Mesothelial cell of epicardium (in vitro differentiated cells): Measurements from ENCODE around the gene TRPM3. TPM values are rescaled to one million over a fixed set of nuclear protein-coding genes. Genes with fewer than 3 reads are reported as not detected.

Experiments
- DNase-seq, 2 experiments: peaks; one replicate each; pipeline ENCODE4 v3.0.0; 2021; ENCODE audit warnings: low spot score in 2 of 2; ENCODE audit not compliant: unreplicated experiment in 2 of 2
- H3K27ac Mint-ChIP-seq: 2 replicates; pipeline ENCODE4 v1.8.0; 2021; ENCODE audit warnings: mixed read lengths
- H3K27me3 Mint-ChIP-seq: 2 replicates; pipeline ENCODE4 v1.8.0; 2021; ENCODE audit warnings: low read depth, mixed read lengths
- H3K36me3 Mint-ChIP-seq: 2 replicates; pipeline ENCODE4 v1.8.0; 2021; ENCODE audit warnings: mixed read lengths
- H3K4me1 Mint-ChIP-seq: 2 replicates; pipeline ENCODE4 v1.8.0; 2021; ENCODE audit warnings: mixed read lengths
- H3K4me3 Mint-ChIP-seq: 2 replicates; pipeline ENCODE4 v1.8.0; 2021; ENCODE audit warnings: mild to moderate bottlenecking, moderate library complexity, mixed read lengths
- H3K9me3 Mint-ChIP-seq: 2 replicates; pipeline ENCODE4 v1.8.0; 2021; ENCODE audit warnings: mixed read lengths
- total RNA-seq: library from RNA; stranded (reverse); gene quantifications from 3 replicates; pipeline ENCODE4 v1.2.1, GENCODE V29; 2021
- TF ChIP-seq, protein P1 (sequence below): fragments of 200-600 bp; sonication (generic); IDR thresholded peaks from one replicate; pipeline ENCODE4 v1.5.0; 2021; ENCODE audit warnings: antibody characterized with exemption; ENCODE audit not compliant: unreplicated experiment

TRPM3 gene
- total RNA-seq, 1 donor from 2014 or later, result 1.6 TPM

DNA sequence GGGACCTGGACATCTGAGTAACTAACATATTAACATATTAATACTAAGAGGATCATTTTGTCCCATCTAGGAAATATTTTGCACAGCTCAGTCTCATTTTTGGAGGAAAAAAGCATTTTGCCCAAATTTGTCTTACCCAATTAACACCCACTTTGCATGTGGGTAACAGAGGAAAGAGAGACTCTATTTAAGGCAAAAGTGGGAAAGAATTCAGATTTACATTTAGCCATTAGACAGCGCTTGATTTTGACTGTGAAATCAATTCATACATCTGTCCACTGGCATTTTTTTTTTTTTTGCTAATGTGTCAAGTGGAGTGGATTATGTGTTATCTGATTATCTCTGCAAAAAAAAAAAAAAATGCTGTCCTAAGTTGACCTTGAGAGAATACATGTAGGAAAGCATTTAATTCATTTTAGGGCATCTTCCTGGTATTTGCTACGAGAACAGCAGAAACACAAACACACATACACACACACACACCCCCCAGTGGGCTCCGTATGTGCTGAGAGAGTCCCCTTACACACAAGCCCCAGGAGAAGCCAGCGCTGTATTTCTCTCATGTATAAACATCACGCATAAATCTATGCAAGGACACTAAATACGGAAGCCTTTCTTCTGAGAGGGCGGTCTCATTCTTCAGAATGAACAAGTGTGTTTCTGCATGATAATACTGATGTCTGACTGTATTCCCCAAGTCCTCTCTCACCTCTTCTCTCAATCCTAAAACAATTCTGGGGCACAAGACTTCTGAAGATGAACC lies 505.0 kb downstream of the TRPM3 start:
- no peaks in the 10 kb centered on the region for H3K9me3 Mint-ChIP-seq
- H3K27me3 Mint-ChIP-seq, result no peaks in the 10 kb centered on the region
- no peak for DNase-seq
- H3K4me3 Mint-ChIP-seq, result no peak overlapping the region
- H3K27ac Mint-ChIP-seq, result no peak overlapping the region
- TF ChIP-seq, protein P1, sequence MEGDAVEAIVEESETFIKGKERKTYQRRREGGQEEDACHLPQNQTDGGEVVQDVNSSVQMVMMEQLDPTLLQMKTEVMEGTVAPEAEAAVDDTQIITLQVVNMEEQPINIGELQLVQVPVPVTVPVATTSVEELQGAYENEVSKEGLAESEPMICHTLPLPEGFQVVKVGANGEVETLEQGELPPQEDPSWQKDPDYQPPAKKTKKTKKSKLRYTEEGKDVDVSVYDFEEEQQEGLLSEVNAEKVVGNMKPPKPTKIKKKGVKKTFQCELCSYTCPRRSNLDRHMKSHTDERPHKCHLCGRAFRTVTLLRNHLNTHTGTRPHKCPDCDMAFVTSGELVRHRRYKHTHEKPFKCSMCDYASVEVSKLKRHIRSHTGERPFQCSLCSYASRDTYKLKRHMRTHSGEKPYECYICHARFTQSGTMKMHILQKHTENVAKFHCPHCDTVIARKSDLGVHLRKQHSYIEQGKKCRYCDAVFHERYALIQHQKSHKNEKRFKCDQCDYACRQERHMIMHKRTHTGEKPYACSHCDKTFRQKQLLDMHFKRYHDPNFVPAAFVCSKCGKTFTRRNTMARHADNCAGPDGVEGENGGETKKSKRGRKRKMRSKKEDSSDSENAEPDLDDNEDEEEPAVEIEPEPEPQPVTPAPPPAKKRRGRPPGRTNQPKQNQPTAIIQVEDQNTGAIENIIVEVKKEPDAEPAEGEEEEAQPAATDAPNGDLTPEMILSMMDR, result no peak
- no peaks in the 10 kb centered on the region for H3K4me1 Mint-ChIP-seq
- no peaks in the 10 kb centered on the region for H3K36me3 Mint-ChIP-seq

DNA sequence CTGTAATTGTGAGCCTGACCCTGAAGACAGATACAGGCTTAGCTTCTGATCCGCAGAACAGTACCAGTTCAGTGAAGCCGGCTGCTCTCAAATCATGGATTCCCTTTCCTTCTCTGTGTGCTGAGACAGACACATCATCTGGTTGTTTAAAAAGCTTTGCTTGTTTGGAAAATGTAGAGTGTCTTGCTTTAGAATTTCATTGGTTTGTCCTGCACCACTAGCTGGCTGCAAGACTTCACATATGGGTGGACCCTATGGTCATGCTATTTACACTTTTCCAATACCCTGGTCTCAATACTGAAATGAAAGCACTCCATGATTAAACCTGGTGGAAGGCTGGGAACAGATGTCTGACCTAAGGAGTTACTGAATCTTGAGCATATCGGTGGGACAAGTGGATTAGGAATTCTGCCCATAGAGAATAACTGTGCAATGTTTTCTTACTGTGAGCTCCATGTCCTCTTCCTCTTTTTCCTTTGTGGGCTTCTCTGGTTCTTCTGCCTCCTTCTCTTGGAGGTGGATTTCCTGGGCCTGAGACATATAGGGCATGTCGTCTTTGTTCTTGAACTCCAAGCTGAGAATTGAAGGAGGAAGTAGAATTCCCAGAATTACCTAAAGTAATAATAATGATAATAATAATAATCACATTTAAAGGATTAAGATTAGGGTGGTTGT lies 505.8 kb downstream of the TRPM3 start:
- Mint-ChIP-seq H3K27me3 (no peaks in the 10 kb centered on the region), H3K4me1 (no peaks in the 10 kb centered on the region), H3K36me3 (no peaks in the 10 kb centered on the region), H3K27ac (no peak overlapping the region), H3K4me3 (no peak overlapping the region), H3K9me3 (no peaks in the 10 kb centered on the region)
- TF ChIP-seq, protein P1, result no peak
- no peak for DNase-seq

DNA sequence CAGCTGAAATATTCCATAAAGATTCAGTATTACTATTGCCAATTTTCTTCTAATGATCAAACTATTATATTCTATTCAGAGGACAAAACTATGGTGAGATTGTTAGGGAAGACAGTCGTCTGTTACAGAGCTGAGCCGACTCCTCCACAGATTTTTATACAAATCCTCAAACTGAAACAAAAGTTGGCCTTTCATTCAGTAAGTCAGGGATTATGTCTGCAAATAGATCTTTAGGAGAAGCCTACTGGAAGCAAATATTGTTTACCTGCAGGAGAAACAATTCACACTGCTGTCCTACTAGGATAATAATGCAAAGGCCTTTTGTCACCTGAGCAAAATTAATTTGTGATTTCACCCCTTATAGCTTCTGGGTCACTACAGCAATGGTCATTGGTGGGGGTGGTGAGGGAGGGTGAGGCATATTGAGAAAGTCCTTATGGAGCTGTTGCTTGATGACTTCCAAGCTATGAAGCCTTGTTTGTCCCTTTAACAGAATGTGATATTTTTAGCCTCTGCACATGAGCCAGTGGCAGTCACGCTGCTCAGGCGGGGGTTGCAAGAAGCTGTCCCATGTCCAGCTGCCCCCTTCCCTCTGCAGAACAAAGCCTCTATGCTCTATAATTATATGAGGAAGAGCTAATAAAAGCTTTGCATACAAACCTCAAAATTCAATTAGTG lies 506.5 kb downstream of the TRPM3 start:
- Mint-ChIP-seq H3K4me3 (no peak overlapping the region), H3K36me3 (no peaks in the 10 kb centered on the region), H3K4me1 (no peaks in the 10 kb centered on the region), H3K27ac (no peak overlapping the region), H3K27me3 (no peaks in the 10 kb centered on the region), H3K9me3 (no peaks in the 10 kb centered on the region)
- no peak for DNase-seq
- TF ChIP-seq, protein P1, result no peak

DNA sequence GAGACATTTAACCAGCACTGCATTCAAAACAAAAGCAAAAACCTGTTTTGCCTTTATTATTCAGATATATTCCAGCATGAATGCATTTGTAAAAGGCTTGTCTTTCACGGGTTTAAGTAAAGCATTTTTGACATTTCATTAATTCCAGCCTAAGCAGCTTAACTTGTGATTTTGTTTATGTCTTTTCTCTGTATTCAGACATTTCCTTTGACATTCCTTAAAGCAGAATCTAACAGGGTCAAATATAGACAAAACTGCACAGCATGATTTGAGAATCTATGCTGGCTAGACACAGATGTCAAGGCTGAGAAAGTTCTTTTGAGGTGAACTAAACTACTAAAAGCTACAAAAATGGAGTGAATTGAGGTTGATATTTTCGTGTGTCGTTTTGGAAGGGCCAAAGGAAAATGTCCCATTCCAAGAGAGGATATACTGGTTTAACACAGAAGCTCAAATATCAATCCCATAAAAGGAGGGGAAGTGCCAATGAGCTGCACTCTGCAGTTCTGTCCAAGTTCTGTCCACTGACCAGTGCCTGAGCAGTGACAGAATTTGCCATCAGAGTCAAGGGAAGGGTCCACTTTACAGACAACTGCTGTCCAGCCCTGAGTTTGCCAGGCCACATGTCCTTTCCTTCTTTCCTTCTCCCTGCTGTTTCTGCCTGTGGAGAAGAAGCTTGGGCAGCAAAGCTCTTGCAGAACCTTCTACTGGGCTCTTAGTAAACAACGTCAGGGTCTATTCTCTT lies 508.2 kb downstream of the TRPM3 start:
- Mint-ChIP-seq H3K9me3 (no peaks in the 10 kb centered on the region), H3K4me3 (no peak overlapping the region), H3K36me3 (no peaks in the 10 kb centered on the region), H3K27ac (no peak overlapping the region), H3K4me1 (no peaks in the 10 kb centered on the region), H3K27me3 (no peaks in the 10 kb centered on the region)
- no peak for DNase-seq
- TF ChIP-seq, protein P1, result no peak

DNA sequence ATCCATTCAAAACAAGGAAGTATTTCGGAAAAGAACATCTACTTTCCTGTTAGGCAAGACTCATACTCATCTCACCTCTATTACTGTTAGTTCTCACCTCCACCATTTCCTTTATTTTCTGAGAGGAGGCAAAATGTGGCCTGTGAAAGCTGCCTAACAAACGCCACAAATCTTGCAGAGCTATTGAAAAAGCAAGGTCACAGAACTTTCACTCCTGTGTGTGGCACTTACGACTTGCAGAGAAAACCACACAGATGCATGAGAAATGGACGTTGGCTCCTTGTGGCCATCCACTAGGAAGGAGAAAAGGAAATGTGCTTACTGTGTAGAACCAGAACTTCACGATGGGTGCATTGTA lies 511.2 kb downstream of the TRPM3 start:
- Mint-ChIP-seq H3K4me3 (no peak overlapping the region), H3K4me1 (peaks cover 2% of the 10 kb centered on the region), H3K9me3 (no peaks in the 10 kb centered on the region), H3K27me3 (no peaks in the 10 kb centered on the region), H3K27ac (no peak overlapping the region), H3K36me3 (no peaks in the 10 kb centered on the region)
- no peak for DNase-seq
- TF ChIP-seq, protein P1, result no peak
